HG03039 (cell line): Measurements from ENCODE around the gene METTL22.
"Not testable (repeated sequence)": the region's sequence is repeated elsewhere in the genome, so short reads cannot be mapped to it uniquely, and the experiment has no call there.

Experiments
- ATAC-seq: cut with Tn5 transposase; IDR thresholded peaks from one replicate; pipeline ENCODE4 v1.9.1; 2021; ENCODE audit warnings: mild to moderate bottlenecking, moderate library complexity; ENCODE audit not compliant: unreplicated experiment

METTL22 gene

GRCh38 chr16:8631373-8631772, 9.9 kb downstream of the METTL22 start:
- no peak for ATAC-seq

GRCh38 chr16:8631818-8632465, 10.4 kb downstream of the METTL22 start:
- no peak for ATAC-seq

GRCh38 chr16:8632675-8633182, 11.2 kb downstream of the METTL22 start:
- no peak for ATAC-seq

GRCh38 chr16:8634991-8635736, 13.7 kb downstream of the METTL22 start:
- ATAC-seq: no peak

GRCh38 chr16:8639694-8640093, 18.2 kb downstream of the METTL22 start:
- ATAC-seq: no peak

- ATAC-seq: no peak
Observed at GRCh38 chr16:8641671-8642070, 20.2 kb downstream of the METTL22 start.

GRCh38 chr16:8642146-8642545, 20.6 kb downstream of the METTL22 start:
- ATAC-seq: no peak

- no peak for ATAC-seq
Observed at GRCh38 chr16:8644211-8645140, 23.0 kb downstream of the METTL22 start.

GRCh38 chr16:8645141-8645521, 23.6 kb downstream of the METTL22 start:
- ATAC-seq: no peak

- ATAC-seq: no peak
Observed at GRCh38 chr16:8645831-8646230, 24.3 kb downstream of the METTL22 start.

- no peak for ATAC-seq
Observed at GRCh38 chr16:8646326-8647053, 25.0 kb downstream of the METTL22 start.

GRCh38 chr16:8647721-8648318, 26.3 kb downstream of the METTL22 start:
- ATAC-seq: no peak

- no peak for ATAC-seq
Observed at GRCh38 chr16:8648877-8649276, 27.4 kb downstream of the METTL22 start.

- ATAC-seq: no peak
Observed at GRCh38 chr16:8649829-8650554, 28.5 kb downstream of the METTL22 start.

GRCh38 chr16:8651958-8652357, 30.5 kb downstream of the METTL22 start:
- not testable (repeated sequence) for ATAC-seq

- peak; percentile 67 for ATAC-seq
Observed at GRCh38 chr16:8655184-8655717, 33.8 kb downstream of the METTL22 start.

GRCh38 chr16:8656376-8656775, 34.9 kb downstream of the METTL22 start:
- ATAC-seq: no peak

GRCh38 chr16:8660841-8661301, 39.4 kb downstream of the METTL22 start:
- no peak for ATAC-seq

- ATAC-seq: no peak
Observed at GRCh38 chr16:8661703-8662102, 40.2 kb downstream of the METTL22 start.
